HG03064 (cell line): ENCODE data around the gene B4GALNT1.
"Not testable (repeated sequence)": the region's sequence is repeated elsewhere in the genome, so short reads cannot be mapped to it uniquely, and the experiment has no call there.

ENCODE experiments used
- ATAC-seq: cut with Tn5 transposase; IDR thresholded peaks from one replicate; pipeline ENCODE4 v1.9.1; 2021; ENCODE audit warnings: low read depth; ENCODE audit not compliant: unreplicated experiment

Gene B4GALNT1

DNA sequence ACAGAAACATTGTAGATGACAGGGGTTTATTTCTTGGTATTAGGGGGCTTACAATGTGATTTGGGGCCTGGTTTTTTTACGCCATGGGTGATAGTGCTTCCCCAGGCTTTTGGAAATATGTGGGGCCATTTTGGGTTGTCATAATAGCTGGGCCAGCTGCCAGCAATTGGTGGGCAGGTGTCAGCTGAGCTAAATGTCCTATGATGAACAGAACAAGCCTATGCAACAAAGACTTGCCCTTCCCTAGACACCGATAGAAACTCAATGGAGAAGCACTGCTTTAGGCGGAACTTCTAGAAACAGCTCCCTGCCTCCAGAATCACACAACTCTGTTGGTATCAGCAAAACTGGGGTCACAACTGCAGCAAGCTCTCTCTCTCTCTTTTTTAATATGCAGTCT, 5.1 kb upstream of the B4GALNT1 start:
- ATAC-seq, result no peak

- ATAC-seq, result no peak
Observed at GRCh38 chr12:57637364-57637763, 4.4 kb upstream of the B4GALNT1 start.

GRCh38 chr12:57636731-57637130, 3.7 kb upstream of the B4GALNT1 start:
- ATAC-seq, result not testable (repeated sequence)

DNA sequence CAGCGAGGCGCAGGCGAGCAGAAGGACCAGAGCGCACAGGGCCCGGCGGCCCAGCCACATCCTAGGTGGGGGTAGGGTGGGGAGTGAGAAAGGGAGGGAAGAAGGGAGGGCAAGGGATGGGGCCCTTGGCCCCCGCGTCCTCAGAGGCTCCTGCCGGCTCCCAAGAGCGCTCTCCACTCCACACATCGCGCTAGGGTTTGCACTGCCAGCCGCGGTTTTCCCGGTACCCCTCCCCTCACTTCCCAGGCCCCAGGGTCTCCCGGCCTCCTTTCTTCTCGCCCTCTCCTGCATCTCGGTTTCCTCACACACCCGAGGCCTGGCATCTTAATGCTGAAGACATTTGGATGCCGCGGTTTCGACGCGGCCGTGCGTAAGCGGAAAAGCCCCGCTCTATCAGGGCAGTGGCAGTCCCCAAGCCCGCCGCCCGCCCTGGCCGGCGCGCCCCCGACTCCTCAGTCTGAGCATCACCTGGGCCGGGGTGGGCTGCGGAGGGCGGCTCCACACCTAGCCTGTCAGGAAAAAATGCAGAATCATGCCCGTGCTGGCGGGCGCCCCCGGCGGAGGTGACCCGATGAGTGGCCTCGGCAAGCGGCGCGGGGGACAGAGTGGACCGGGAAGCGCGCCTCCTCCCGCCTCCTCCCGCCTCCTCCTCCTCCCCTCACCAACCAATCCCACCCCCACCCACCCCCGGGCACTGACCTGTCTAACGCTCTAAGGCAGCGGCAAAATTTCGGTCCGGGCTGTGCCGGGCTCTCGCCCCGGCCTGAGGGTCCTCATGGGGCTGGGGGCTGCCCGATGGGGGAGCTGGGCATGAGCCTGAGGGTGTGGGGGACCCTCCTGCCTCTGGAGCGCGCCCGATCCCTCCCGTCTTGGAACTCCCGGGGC, 686 bp downstream of the B4GALNT1 start:
- ATAC-seq, result no peak

- no peak for ATAC-seq
Observed at GRCh38 chr12:57631566-57632072, 1.4 kb downstream of the B4GALNT1 start.

GRCh38 chr12:57630891-57631433, 2.0 kb downstream of the B4GALNT1 start:
- no peak for ATAC-seq

DNA sequence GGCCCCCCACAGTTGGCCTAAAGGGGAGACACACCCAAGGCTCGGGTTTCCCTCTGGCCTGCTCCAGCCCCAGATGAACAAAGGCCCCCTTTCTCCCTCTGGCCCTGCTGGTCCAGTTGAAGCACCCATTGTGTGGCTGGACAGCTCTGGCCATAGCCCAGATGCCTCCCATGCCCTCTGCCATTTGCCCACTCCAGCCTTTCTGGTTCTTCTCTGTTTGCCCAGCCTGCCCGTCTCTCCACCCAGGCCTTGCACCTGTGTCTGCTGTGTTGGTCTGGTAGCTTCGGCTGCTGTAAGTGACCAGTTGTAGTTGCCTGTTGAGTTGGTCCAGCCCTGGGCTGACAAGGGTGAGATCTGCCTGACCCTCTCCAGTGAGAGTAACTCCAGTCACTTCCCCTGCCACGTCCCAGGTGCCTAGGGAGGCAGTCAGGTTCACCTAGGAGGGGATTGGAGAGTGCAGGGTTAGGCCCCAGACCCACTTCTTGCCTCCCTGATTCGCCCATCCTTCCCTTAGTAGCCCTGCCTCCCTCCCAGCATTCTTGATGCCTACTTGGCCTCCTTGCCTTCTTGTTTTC, 3.0 kb downstream of the B4GALNT1 start:
- ATAC-seq, result no peak

GRCh38 chr12:57628280-57629191, 4.5 kb downstream of the B4GALNT1 start:
- no peak for ATAC-seq

DNA sequence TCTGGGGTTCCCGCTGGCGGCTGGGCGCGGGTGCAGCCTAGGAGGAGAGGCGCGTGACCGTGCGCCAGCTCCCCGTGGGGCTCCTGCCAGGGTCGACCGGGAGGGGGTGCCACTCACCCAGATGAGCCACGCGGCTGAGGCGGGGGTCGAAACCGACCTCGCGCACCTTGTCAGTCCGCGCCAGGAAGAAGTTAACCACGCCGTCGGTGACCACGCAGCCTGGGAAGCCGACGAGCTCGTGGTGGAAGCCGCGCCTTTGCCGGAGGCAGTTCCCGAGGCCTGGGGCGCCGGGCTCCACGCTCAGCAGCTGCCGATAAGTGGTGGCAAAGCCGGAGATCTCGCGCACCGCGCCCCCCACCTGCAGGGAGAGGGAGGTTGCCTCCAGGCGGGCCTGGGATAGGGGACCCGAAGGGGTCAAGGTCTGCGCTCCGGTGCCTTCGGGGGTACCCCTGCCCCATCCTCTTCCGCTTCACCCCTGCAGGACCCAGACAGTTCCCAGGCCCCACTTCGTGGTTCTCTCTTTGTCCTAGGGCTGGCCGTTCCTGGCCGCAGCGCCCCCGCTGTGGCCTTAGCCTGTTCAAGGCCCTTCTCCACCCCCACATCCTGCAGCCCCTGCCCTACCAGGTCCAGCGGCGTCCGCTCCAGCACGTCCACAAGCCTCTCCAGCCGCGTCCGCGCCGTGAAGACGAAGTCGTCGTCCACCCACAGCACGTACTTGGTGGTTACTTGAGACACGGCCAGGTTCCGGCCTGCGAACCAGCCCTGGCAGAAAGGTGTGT, 5.3 kb downstream of the B4GALNT1 start:
- ATAC-seq, result no peak

DNA sequence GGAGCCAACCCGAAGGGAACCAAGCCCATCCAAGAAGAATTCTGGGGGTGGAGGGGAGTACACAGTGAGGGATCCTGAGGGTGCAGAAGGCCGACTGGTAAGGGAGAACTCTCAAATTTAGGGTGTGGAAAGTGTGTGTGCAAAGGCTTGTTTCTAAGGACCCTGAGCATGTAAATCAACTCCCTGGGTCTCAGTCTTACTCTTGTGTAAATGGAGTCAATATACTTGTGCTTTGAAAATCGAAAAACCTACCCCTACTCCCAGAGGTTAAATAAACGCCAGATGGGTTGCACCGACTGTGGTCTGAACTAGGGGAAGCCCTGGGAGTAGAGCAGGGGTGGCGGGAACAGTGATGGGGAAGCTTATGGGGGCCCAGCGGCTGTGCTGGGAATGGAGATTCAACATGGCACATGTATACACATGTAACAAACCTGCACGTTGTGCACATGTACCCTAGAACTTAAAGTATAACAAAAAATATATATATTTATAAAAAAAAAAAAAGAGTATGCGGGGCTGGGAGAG, 6.0 kb downstream of the B4GALNT1 start:
- no peak for ATAC-seq

GRCh38 chr12:57626111-57626920, 6.7 kb downstream of the B4GALNT1 start:
- no peak for ATAC-seq

- ATAC-seq, result no peak
Observed at GRCh38 chr12:57625261-57626032, 7.6 kb downstream of the B4GALNT1 start.

DNA sequence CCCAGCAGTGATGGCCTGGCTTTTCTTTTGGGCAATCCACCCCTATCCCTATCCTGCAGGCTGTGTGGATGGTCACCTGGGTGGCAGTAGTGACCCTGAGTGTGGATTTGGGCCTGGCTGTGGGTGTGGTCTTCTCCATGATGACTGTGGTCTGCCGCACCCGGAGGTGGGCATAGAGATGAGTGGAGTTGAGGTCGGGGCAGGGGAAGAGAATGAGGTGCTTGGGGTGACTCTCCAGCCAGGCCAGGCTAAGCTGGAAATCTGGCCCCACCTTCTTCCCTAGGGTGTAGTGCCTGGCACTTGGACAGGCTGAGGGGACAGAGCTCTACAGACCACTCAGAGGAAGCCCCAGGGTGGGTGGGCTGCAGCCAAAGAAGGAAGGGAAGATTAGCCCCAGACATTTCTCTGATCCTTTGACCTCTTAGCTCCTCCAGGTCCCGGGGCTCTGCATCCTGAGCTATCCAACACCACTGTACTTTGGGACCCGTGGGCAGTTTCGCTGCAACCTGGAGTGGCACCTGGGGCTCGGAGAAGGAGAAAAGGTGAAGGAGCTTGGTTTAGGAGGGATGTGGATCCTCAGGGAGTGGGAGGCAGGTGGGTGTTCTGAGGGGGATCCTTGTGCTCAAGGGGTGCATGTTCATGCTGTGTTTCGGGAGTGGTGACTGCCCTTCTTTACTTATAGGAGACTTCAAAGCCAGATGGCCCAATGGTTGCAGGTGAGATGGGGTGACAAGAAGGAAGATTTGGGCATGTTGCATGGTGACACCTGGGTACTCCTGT, 8.4 kb downstream of the B4GALNT1 start:
- no peak for ATAC-seq

GRCh38 chr12:57623811-57624390, 9.1 kb downstream of the B4GALNT1 start:
- ATAC-seq, result no peak

DNA sequence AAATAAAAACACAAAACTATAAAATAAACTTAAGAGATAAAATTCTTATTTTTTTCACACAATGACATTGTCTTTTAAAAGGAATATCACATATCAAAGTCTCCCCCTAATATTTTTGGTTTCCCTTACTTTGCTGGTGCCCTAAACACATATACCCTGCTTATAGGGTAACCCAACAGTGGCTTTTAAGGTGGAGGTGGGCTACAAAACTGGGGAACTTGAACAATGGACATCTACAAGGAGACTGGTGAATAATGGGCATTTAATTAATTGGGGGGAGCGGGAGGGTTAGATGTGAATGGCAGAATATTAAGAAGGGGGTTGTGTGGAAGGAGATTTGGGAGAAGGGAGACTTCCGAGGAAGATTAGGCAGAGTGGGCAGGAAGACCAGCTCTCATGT, 9.6 kb downstream of the B4GALNT1 start:
- no peak for ATAC-seq

- no peak for ATAC-seq
Observed at GRCh38 chr12:57622293-57623245, 10.4 kb downstream of the B4GALNT1 start.
